CD14-positive monocyte (primary cell): ENCODE measurements around the gene TRIM69. TPM values are rescaled to one million over a fixed set of nuclear protein-coding genes. Genes with fewer than 3 reads are reported as not detected.

ENCODE experiments used
- DNase-seq, 3 donors: peaks; one replicate each; pipeline ENCODE4 v3.0.0-alpha.2; 2011 to 2022
- H2AFZ ChIP-seq: 2 replicates; pipeline ENCODE4 v1.6.0; 2012; ENCODE audit warnings: mild to moderate bottlenecking, low read depth, low read length, inconsistent platforms; ENCODE audit not compliant: insufficient read depth, poor library complexity, severe bottlenecking
- H3K27ac ChIP-seq, 2 donors: 1 replicate in 1 of 2; 2 replicates in 1 of 2; pipeline ENCODE4 v1.5.1; 2012 to 2013; ENCODE audit warnings: low read length in 2 of 2, control low read depth in 1 of 2, inconsistent platforms in 1 of 2, low read depth in 1 of 2, mild to moderate bottlenecking in 1 of 2
- H3K27me3 ChIP-seq, 2 donors: one replicate each; pipeline versions ENCODE4 v1.6.0 to v1.6.1; 2011 to 2013; ENCODE audit warnings: low read length in 2 of 2; ENCODE audit not compliant: control insufficient read depth in 2 of 2, insufficient read depth in 2 of 2
- H3K36me3 ChIP-seq, 2 donors: replicated peaks in 1 of 2; 1 replicate in 1 of 2; 2 replicates in 1 of 2; pipeline versions ENCODE4 v1.5.1 to v1.6.1; 2012 to 2013; ENCODE audit warnings: low read length in 2 of 2, control low read depth in 1 of 2, inconsistent platforms in 1 of 2, mild to moderate bottlenecking in 1 of 2; ENCODE audit not compliant: insufficient read depth in 2 of 2, control insufficient read depth in 1 of 2
- H3K4me1 ChIP-seq, 2 donors: 1 replicate in 1 of 2; 2 replicates in 1 of 2; pipeline versions ENCODE4 v1.5.1 to v1.6.1; 2012 to 2013; ENCODE audit warnings: low read length in 2 of 2, control low read depth in 1 of 2, inconsistent platforms in 1 of 2, mild to moderate bottlenecking in 1 of 2, moderate library complexity in 1 of 2; ENCODE audit not compliant: insufficient read depth in 2 of 2, control insufficient read depth in 1 of 2
- H3K4me2 ChIP-seq: replicated peaks from 2 replicates; pipeline ENCODE3; 2012; ENCODE audit warnings: low read length, moderate library complexity, mild to moderate bottlenecking; ENCODE audit not compliant: poor library complexity, severe bottlenecking; ENCODE audit errors: extremely low read depth
- H3K4me3 ChIP-seq, 3 experiments: fragments of 200-600 bp in 1 of 3; sonication (generic) in 1 of 3; replicated peaks in 1 of 3; 1 replicate in 2 of 3; 2 replicates in 1 of 3; pipeline ENCODE4 v1.5.1; 2011 to 2013; ENCODE audit warnings: low read length in 3 of 3, mild to moderate bottlenecking in 3 of 3, control low read depth in 2 of 3, low read depth in 2 of 3, inconsistent platforms in 1 of 3, moderate library complexity in 1 of 3
- H3K79me2 ChIP-seq: 2 replicates; pipeline ENCODE4 v1.6.0; 2012; ENCODE audit warnings: mild to moderate bottlenecking, control low read depth, inconsistent platforms, low read length, moderate library complexity; ENCODE audit not compliant: insufficient read depth
- H3K9ac ChIP-seq: 2 replicates; pipeline ENCODE4 v1.6.0; 2017; ENCODE audit warnings: low read length, mild to moderate bottlenecking; ENCODE audit not compliant: insufficient read depth, poor library complexity, severe bottlenecking
- H3K9me3 ChIP-seq, 2 donors: replicated peaks in 1 of 2; 1 replicate in 1 of 2; 2 replicates in 1 of 2; pipeline versions ENCODE4 v1.5.1 to v1.6.1; 2012 to 2013; ENCODE audit warnings: low read length in 2 of 2, control low read depth in 1 of 2; ENCODE audit not compliant: control insufficient read depth in 1 of 2, insufficient read depth in 1 of 2
- H4K20me1 ChIP-seq: 2 replicates; pipeline ENCODE4 v1.6.0; 2012; ENCODE audit warnings: mild to moderate bottlenecking, low read length, control low read depth, moderate library complexity; ENCODE audit not compliant: insufficient read depth
- H3K27ac Mint-ChIP-seq, 7 donors: one replicate each; pipeline ENCODE4 v1.8.0; 2020; ENCODE audit warnings: mild to moderate bottlenecking in 7 of 7, mixed read lengths in 7 of 7, moderate library complexity in 6 of 7, inconsistent platforms in 2 of 7
- H3K27me3 Mint-ChIP-seq, 3 donors: one replicate each; pipeline ENCODE4 v1.8.0; 2021 to 2022; ENCODE audit warnings: low read depth in 3 of 3, mild to moderate bottlenecking in 3 of 3, mixed read lengths in 3 of 3, moderate library complexity in 3 of 3, inconsistent platforms in 1 of 3
- H3K36me3 Mint-ChIP-seq, 2 donors: one replicate each; pipeline ENCODE4 v1.8.0; 2020; ENCODE audit warnings: mixed read lengths in 2 of 2, inconsistent platforms in 1 of 2, mild to moderate bottlenecking in 1 of 2
- H3K4me1 Mint-ChIP-seq: one replicate; pipeline ENCODE4 v1.8.0; 2020; ENCODE audit warnings: mild to moderate bottlenecking, mixed read lengths
- H3K4me3 Mint-ChIP-seq, 2 donors: one replicate each; pipeline ENCODE4 v1.8.0; 2020; ENCODE audit warnings: mild to moderate bottlenecking in 2 of 2, mixed read lengths in 2 of 2, moderate library complexity in 1 of 2
- H3K9me3 Mint-ChIP-seq, 7 donors: one replicate each; pipeline ENCODE4 v1.8.0; 2020 to 2022; ENCODE audit warnings: mixed read lengths in 7 of 7, mild to moderate bottlenecking in 6 of 7, moderate library complexity in 6 of 7, inconsistent platforms in 2 of 7
- CTCF ChIP-seq: fragments of 200-600 bp; IDR thresholded peaks from one replicate; pipeline ENCODE4 v1.8.0; 2022; ENCODE audit warnings: antibody characterized with exemption, mild to moderate bottlenecking
- WGBS: methylation state at CpG from one replicate; pipeline ENCODE4 v1.1.5; 2013; ENCODE audit warnings: missing lambda C conversion rate; ENCODE audit not compliant: insufficient coverage; 5-methylcytosine and 5-hydroxymethylcytosine counted together
- intact Hi-C, 2 donors: fragments of 100-400 bp; cut with micrococcal nuclease; formaldehyde crosslinking; loops; one replicate each; pipeline versions ENCODE4 v1.15.0 to v1.15.1; 2023
- polyA plus RNA-seq, 3 donors: library from polyadenylated mRNA; depleted of rRNA in 1 of 3; unstranded in 2 of 3; stranded (reverse) in 1 of 3; fragments of 300-500 nt in 2 of 3; fragments of >200 nt in 1 of 3; fragmentation: Illumina TruSeq in 2 of 3; gene quantifications; 1 replicate in 2 of 3; 2 replicates in 1 of 3; pipeline ENCODE4 v1.2.3, GENCODE V29; 2012 to 2021

Gene TRIM69
- polyA plus RNA-seq, 3 donors, result 9.4 to 18.2 (median 15.8) TPM

- Histone ChIP-seq H3K27ac (no peak overlapping the region), H4K20me1 (no peaks in the 10 kb centered on the region), H2AFZ (peak overlapping the region; percentile 4), H3K36me3 (no peaks in the 10 kb centered on the region), H3K4me1 (peaks cover 2 to 7% of the 10 kb centered on the region in 2 donors), H3K9me3 (no peaks in the 10 kb centered on the region), H3K9ac (no peak overlapping the region), H3K27me3 (no peaks in the 10 kb centered on the region), H3K4me3 (no peak overlapping the region), H3K79me2 (no peaks in the 10 kb centered on the region), H3K4me2 (no peak overlapping the region)
- DNase-seq, result no peak
- Mint-ChIP-seq H3K36me3 (no peaks in the 10 kb centered on the region), H3K27ac (no peak overlapping the region), H3K4me3 (no peak overlapping the region), H3K4me1 (peaks cover 4% of the 10 kb centered on the region), H3K9me3 (no peaks in the 10 kb centered on the region), H3K27me3 (peaks cover 0 to 4% (median 1%) of the 10 kb centered on the region in 3 donors)
- TF ChIP-seq CTCF, result no peak
- WGBS, result no CpG with 5 or more reads among the region's 2 CpGs
- intact Hi-C loops, result no loop called here
These were observed 44.3 kb downstream of the TRIM69 start for GRCh38 chr15:44780608-44781007.

GRCh38 chr15:44781128-44781810, 44.9 kb downstream of the TRIM69 start:
- no peak overlapping the region for H3K4me3 ChIP-seq
- intact Hi-C loops, result no loop called here
- peaks cover 0 to 4% (median 1%) of the 10 kb centered on the region in 3 donors for H3K27me3 Mint-ChIP-seq
- H3K9me3 ChIP-seq, result no peaks in the 10 kb centered on the region
- H2AFZ ChIP-seq, result peak overlapping the region; percentile 4
- no peak for TF ChIP-seq CTCF
- 93% methylated on average over 3 of the region's 7 CpGs for WGBS
- no peaks in the 10 kb centered on the region for H3K36me3 ChIP-seq
- peak overlapping the region in 1 of 7 donors; percentile 19 for H3K27ac Mint-ChIP-seq
- peaks cover 2 to 7% of the 10 kb centered on the region in 2 donors for H3K4me1 ChIP-seq
- no peak overlapping the region for H3K4me3 Mint-ChIP-seq
- no peak overlapping the region for H3K4me2 ChIP-seq
- no peaks in the 10 kb centered on the region for H4K20me1 ChIP-seq
- no peak for DNase-seq
- no peak overlapping the region for H3K9ac ChIP-seq
- H3K36me3 Mint-ChIP-seq, result no peaks in the 10 kb centered on the region
- no peaks in the 10 kb centered on the region for H3K27me3 ChIP-seq
- H3K9me3 Mint-ChIP-seq, result no peaks in the 10 kb centered on the region
- H3K79me2 ChIP-seq, result no peaks in the 10 kb centered on the region
- H3K27ac ChIP-seq, result no peak overlapping the region
- peaks cover 4% of the 10 kb centered on the region for H3K4me1 Mint-ChIP-seq
